DND-41 (cell line): Measurements from ENCODE around the gene UFSP2.

Source experiments
- ATAC-seq: fragments of 200-7000 bp; cut with Tn5 transposase; 3 replicates; pipeline ENCODE4 v1.9.1; 2021; ENCODE audit warnings: low read depth; ENCODE audit not compliant: insufficient read depth
- DNase-seq: peaks from one replicate; pipeline ENCODE4 v3.0.0-alpha.2; 2020
- H2AFZ ChIP-seq: 2 replicates; pipeline ENCODE4 v1.6.0; 2012; ENCODE audit warnings: low read depth, low read length
- H3K27ac ChIP-seq: 2 replicates; pipeline ENCODE4 v1.5.1; 2012; ENCODE audit warnings: low read length, inconsistent platforms
- H3K27me3 ChIP-seq: fragments of 200-600 bp; sonication (generic); 2 replicates; pipeline ENCODE4 v1.6.0; 2012; ENCODE audit warnings: low read length, mild to moderate bottlenecking, inconsistent platforms; ENCODE audit not compliant: insufficient read depth, poor library complexity
- H3K36me3 ChIP-seq: 2 replicates; pipeline ENCODE4 v1.5.1; 2012; ENCODE audit warnings: low read length, inconsistent platforms; ENCODE audit not compliant: insufficient read depth
- H3K4me1 ChIP-seq: 2 replicates; pipeline ENCODE4 v1.5.1; 2012; ENCODE audit warnings: mild to moderate bottlenecking, low read length; ENCODE audit not compliant: insufficient read depth
- H3K4me2 ChIP-seq: 2 replicates; pipeline ENCODE4 v1.6.0; 2012; ENCODE audit warnings: mild to moderate bottlenecking, moderate library complexity, low read length, inconsistent platforms; ENCODE audit not compliant: insufficient read depth
- H3K4me3 ChIP-seq, 2 experiments: fragments of 200-600 bp in 1 of 2; shearing (Covaris generic) in 1 of 2; 2 replicates each; pipeline ENCODE4 v1.5.1; 2012 to 2016; ENCODE audit warnings: inconsistent platforms in 2 of 2, low read length in 2 of 2, mild to moderate bottlenecking in 2 of 2, low read depth in 1 of 2, moderate library complexity in 1 of 2
- H3K79me2 ChIP-seq: 2 replicates; pipeline ENCODE4 v1.6.0; 2012; ENCODE audit warnings: low read length, inconsistent platforms; ENCODE audit not compliant: insufficient read depth
- H3K9ac ChIP-seq: 2 replicates; pipeline ENCODE4 v1.6.0; 2012; ENCODE audit warnings: low read depth, mild to moderate bottlenecking, inconsistent platforms, low read length, moderate library complexity
- H3K9me3 ChIP-seq: 2 replicates; pipeline ENCODE4 v1.5.1; 2012; ENCODE audit warnings: low read length, moderate library complexity, mild to moderate bottlenecking, inconsistent platforms; ENCODE audit not compliant: insufficient read depth, severe bottlenecking
- H4K20me1 ChIP-seq: 2 replicates; pipeline ENCODE4 v1.6.0; 2012; ENCODE audit warnings: low read length; ENCODE audit not compliant: insufficient read depth
- EZH2 ChIP-seq: IDR thresholded peaks from 3 replicates; pipeline ENCODE4 v1.6.1; 2012; ENCODE audit warnings: borderline replicate concordance, low read depth, mild to moderate bottlenecking, moderate library complexity, low read length, inconsistent platforms; ENCODE audit not compliant: severe bottlenecking
- TF ChIP-seq, protein P1 (sequence below): IDR thresholded peaks from 2 replicates; pipeline ENCODE4 v1.5.1; 2012; ENCODE audit warnings: borderline replicate concordance, low read length, moderate library complexity, mild to moderate bottlenecking; ENCODE audit not compliant: poor library complexity, severe bottlenecking; ENCODE audit errors: extremely low read depth

UFSP2 gene

DNA sequence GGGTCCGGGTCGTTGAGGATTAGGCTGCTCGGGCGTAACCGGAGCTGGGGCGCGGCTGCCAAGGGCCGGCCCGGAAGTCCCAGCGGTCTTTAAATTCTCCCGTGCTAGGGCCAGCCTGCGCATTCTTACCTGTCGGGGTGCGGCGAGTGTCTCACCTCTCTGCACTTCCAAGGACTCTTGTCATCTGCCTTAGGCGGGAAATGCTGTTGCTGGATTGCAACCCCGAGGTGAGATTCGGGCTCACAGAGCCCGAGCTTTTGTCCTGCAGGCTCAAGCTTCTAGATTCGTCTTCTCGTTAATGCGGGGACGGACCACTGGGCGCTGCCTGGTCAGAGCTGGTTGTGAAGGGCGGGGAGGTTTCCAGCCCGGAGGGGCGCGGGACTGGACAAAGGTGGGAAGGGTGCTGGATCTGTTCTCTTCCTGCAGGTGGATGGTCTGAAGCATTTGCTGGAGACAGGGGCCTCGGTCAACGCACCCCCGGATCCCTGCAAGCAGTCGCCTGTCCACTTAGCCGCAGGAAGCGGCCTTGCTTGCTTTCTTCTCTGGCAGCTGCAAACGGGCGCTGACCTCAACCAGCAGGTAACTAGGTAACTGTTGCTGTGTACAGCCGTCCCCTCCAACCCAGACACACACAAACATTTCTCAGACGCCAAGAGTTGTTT lies 28.9 kb downstream of the UFSP2 start, which contains the start of gene ANKRD37:
ANKRD37 (plus strand) TSS at position 118 of the 662 bp plus-strand sequence; CDS start at position 201, 83 bp downstream.
- Histone ChIP-seq H2AFZ (peak within 1 kb of the TSS; percentile 98), H3K4me1 (peaks cover 41% of the 10 kb centered on the region), H3K9ac (peak within 1 kb of the TSS; percentile 98), H4K20me1 (no peaks in the 10 kb centered on the region), H3K4me2 (peak within 1 kb of the TSS; percentile 96), H3K4me3 (peak within 1 kb of the TSS; percentile 41 to 93), H3K9me3 (no peaks in the 10 kb centered on the region), H3K27ac (peak within 1 kb of the TSS; percentile 86), H3K36me3 (peaks cover 30% of the 10 kb centered on the region), H3K27me3 (no peaks in the 10 kb centered on the region), H3K79me2 (peaks cover 13% of the 10 kb centered on the region; the same call in 1 of the 2 replicates)
- DNase-seq (no peak), ATAC-seq (no peak)
- TF ChIP-seq EZH2: no peak
- TF ChIP-seq, protein P1, sequence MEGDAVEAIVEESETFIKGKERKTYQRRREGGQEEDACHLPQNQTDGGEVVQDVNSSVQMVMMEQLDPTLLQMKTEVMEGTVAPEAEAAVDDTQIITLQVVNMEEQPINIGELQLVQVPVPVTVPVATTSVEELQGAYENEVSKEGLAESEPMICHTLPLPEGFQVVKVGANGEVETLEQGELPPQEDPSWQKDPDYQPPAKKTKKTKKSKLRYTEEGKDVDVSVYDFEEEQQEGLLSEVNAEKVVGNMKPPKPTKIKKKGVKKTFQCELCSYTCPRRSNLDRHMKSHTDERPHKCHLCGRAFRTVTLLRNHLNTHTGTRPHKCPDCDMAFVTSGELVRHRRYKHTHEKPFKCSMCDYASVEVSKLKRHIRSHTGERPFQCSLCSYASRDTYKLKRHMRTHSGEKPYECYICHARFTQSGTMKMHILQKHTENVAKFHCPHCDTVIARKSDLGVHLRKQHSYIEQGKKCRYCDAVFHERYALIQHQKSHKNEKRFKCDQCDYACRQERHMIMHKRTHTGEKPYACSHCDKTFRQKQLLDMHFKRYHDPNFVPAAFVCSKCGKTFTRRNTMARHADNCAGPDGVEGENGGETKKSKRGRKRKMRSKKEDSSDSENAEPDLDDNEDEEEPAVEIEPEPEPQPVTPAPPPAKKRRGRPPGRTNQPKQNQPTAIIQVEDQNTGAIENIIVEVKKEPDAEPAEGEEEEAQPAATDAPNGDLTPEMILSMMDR: no peak

DNA sequence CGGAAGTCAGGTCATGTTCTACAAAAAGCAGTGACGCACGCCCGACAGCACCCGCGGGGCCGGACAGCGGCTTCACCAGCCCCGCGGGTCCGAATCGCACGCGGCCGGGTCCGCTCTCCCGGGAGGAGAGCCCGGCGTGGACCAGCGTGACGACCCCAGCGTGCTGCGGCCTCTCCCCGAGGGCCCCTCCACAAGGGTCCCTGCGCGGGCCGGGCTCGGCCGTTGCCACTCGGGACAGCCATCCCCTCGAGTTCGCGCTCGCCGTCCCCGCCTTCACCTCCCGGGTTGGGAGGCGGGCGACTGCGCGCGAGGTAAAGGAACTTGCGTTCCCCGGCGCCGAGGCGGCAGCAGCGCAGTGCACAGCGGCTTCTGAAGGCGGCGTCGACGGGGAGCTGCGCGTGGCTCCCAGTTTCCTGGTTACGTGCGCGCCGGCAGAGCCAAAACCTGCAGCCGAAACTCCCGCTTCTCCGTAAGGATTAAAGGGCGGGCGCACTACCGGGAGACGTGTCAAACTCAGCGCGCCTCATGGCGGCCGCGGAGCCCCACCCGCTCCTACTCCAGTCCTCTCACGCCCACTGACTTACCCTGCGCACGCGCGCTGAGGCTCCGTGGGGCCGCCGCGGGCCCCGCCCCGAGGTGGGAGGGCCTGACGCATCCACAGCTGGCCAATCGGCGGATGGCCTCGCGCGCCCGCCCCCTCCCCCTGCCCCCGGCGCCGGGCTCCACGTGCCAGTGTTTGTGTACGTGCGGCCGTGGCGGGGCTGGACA lies 29.6 kb downstream of the UFSP2 start:
- H3K79me2 ChIP-seq: peaks cover 13% of the 10 kb centered on the region; the same call in 1 of the 2 replicates
- peak overlapping the region; percentile 41 to 93 for H3K4me3 ChIP-seq
- H3K9me3 ChIP-seq: no peaks in the 10 kb centered on the region
- H4K20me1 ChIP-seq: no peaks in the 10 kb centered on the region
- ATAC-seq (peak; percentile 95), DNase-seq (peak; percentile 96)
- peak overlapping the region; percentile 86 for H3K27ac ChIP-seq
- TF ChIP-seq, protein P1: no peak
- no peak for TF ChIP-seq EZH2
- no peaks in the 10 kb centered on the region for H3K27me3 ChIP-seq
- peak overlapping the region; percentile 98 for H2AFZ ChIP-seq
- H3K9ac ChIP-seq: peak overlapping the region; percentile 98
- peaks cover 24% of the 10 kb centered on the region for H3K36me3 ChIP-seq
- H3K4me1 ChIP-seq: peaks cover 41% of the 10 kb centered on the region
- peak overlapping the region; percentile 96 for H3K4me2 ChIP-seq

DNA sequence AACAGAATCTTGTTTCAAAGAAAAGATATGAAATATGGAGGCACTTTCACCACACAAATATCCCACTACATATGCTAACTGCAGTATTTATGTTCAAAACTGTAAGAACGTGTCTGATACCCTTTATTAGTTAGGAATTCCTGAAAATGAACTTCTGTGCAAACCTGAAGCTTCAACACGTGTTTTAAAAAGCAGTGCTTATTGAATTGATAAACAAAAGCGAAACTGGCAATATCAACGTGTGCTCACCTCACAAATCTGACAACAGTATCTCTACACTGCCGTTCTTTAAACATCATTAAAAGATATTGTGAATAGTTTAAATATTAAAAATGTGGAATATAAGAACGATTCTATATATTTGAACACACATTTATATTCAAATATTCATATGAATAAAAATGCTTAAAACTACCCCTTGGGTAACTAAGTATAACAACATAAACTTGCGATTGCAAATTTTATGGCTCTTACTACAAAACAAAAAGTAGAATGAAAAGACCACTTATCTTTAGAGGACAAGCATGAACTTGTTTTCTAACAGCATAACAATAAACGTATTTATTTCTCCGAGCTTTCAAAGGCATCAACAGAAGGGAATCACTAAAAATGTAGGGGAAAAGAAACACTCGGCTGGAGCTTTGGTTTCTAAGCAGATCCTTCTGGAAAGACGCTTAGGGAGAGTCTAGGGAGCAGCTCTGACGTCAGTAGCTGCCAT lies 30.4 kb downstream of the UFSP2 start, which contains the start of gene LRP2BP:
LRP2BP (minus strand) TSS at position 687 of the 718 bp plus-strand sequence. CDS start 17,738 bp downstream, outside the sequence.
- no peaks in the 10 kb centered on the region for H3K27me3 ChIP-seq
- H2AFZ ChIP-seq: peak within 1 kb of the TSS; percentile 98
- H3K4me2 ChIP-seq: peak within 1 kb of the TSS; percentile 96
- peak within 1 kb of the TSS; percentile 86 for H3K27ac ChIP-seq
- H3K79me2 ChIP-seq: peaks cover 13% of the 10 kb centered on the region; the same call in 1 of the 2 replicates
- peak within 1 kb of the TSS; percentile 98 for H3K9ac ChIP-seq
- DNase-seq (no peak), ATAC-seq (no peak)
- H3K4me3 ChIP-seq: peak within 1 kb of the TSS; percentile 41 to 93
- H4K20me1 ChIP-seq: no peaks in the 10 kb centered on the region
- no peak for TF ChIP-seq EZH2
- TF ChIP-seq, protein P1: no peak
- H3K4me1 ChIP-seq: peaks cover 41% of the 10 kb centered on the region
- peaks cover 17% of the 10 kb centered on the region for H3K36me3 ChIP-seq
- no peaks in the 10 kb centered on the region for H3K9me3 ChIP-seq
